Adrenal gland (tissue), 5 donors: Measurements from ENCODE around the gene STOM.

Experiments
- CTCF ChIP-seq, 6 experiments: fragments of 450-650 bp in 4 of 6; fragments of 200-600 bp in 2 of 6; sonication (generic) in 1 of 6; IDR thresholded peaks; 1 replicate in 5 of 6; 2 replicates in 1 of 6; pipeline versions ENCODE4 v1.5.1 to v1.8.0; 2016 to 2021; ENCODE audit warnings: antibody characterized with exemption in 6 of 6, mild to moderate bottlenecking in 2 of 6, moderate library complexity in 1 of 6
- POLR2A ChIP-seq, 2 donors: fragments of 450-650 bp; IDR thresholded peaks; one replicate each; pipeline ENCODE4 v1.6.1; 2017; ENCODE audit warnings: antibody characterized with exemption in 2 of 2, mild to moderate bottlenecking in 2 of 2, moderate library complexity in 1 of 2
- donor health status: DM: no; HTN: no; CAD: no.

GRCh38 chr9:121303456-121304451 is 66.3 kb downstream of the STOM start:
- TF ChIP-seq POLR2A (IDR thresholded peaks at IDR 0.05) (no peak), CTCF (IDR thresholded peaks at IDR 0.05) (no peak)
